MM.1S (cell line): ENCODE results near the gene GUCD1.

ENCODE experiments used
- EZH2 ChIP-seq: fragments of 300-600 bp; sonication (generic); optimal IDR thresholded peaks from 2 replicates; pipeline ENCODE3; 2017; ENCODE audit warnings: low read depth, mild to moderate bottlenecking, antibody characterized with exemption, low read length, mixed read lengths
- TF ChIP-seq, protein P1 (sequence below): fragments of 300-600 bp; sonication (generic); IDR thresholded peaks from 2 replicates; pipeline ENCODE4 v1.5.1; 2016; ENCODE audit warnings: antibody characterized with exemption, low read length, mixed read lengths

DNA sequence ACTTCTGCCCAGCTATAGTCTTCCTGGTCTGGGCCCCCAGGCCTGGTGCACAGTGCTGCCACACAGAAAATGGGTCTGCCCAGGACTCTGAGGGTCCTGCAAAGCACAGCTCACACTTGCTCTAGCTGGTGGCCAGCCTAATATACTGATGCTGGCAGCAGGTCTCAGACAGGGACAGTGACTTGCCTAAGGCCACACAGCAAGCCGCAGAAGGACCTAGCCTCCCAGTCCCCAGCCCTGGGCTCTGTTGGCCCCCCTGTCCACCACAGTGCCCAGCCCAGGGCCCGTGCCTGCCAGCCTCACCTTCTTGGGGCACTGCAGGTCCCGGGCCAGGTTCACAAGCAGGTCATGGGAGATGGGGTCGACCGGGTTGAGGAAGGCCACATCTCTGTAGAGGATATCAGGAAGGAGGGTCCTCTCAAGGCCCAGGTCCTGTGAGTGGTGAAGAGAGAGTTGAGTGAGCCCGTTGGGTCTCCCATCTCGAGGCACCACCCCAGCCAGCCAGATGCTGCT lies 34.6 kb upstream of the GUCD1 start:
- TF ChIP-seq, protein P1, sequence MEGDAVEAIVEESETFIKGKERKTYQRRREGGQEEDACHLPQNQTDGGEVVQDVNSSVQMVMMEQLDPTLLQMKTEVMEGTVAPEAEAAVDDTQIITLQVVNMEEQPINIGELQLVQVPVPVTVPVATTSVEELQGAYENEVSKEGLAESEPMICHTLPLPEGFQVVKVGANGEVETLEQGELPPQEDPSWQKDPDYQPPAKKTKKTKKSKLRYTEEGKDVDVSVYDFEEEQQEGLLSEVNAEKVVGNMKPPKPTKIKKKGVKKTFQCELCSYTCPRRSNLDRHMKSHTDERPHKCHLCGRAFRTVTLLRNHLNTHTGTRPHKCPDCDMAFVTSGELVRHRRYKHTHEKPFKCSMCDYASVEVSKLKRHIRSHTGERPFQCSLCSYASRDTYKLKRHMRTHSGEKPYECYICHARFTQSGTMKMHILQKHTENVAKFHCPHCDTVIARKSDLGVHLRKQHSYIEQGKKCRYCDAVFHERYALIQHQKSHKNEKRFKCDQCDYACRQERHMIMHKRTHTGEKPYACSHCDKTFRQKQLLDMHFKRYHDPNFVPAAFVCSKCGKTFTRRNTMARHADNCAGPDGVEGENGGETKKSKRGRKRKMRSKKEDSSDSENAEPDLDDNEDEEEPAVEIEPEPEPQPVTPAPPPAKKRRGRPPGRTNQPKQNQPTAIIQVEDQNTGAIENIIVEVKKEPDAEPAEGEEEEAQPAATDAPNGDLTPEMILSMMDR = no peak
- TF ChIP-seq EZH2 = no peak
